Measurements from ENCODE around the gene AWAT1. TPM values are rescaled to one million over a fixed set of nuclear protein-coding genes. Genes with fewer than 3 reads are reported as not detected.

Gene AWAT1
- total RNA-seq, 1 experiment from 2014 or later, result not detected

DNA sequence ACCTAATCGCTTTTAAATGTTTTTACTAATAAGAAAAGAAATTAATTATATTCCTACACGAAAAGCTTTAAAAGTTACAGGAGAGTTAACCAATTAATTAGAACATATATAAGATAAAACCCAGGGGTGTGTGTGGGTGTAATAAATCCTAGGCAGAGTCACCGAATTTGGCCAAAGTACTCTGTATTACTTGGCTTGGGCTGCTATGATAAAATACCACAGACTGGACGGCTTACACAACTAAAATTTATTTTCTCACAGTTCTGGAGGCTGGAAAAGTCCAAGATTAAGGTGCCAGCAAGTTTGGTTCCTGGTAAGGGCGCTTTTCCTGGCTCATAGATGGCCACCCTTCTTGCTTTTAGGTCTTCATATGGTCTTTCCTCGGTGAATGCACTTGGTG lies 10.4 kb downstream of the AWAT1 start:
- H3K4me1 ChIP-seq (ENCODE audit: control insufficient read depth, insufficient read depth, low read length), result no peaks in the 10 kb centered on the region
- no peak overlapping the region for H3K27ac ChIP-seq (ENCODE audit: low read length)
- in situ Hi-C loops (cut with HindIII; ENCODE audit: low pct_unique_long_range_greater_than_20kb, low sequenced_read_pairs) (no loop called here), intact Hi-C loops (cut with micrococcal nuclease; ENCODE audit: unreplicated experiment) (no loop called here)
- no peak for ATAC-seq
- no peaks in the 10 kb centered on the region for H3K9me3 ChIP-seq (ENCODE audit: control insufficient read depth, insufficient read depth, low read depth, low read length)
- no peak overlapping the region for H3K4me3 ChIP-seq (ENCODE audit: low read depth in 2 of 2, low read length in 2 of 2)
- peaks cover 2% of the 10 kb centered on the region; the same call in 1 of the 2 replicates for H3K27me3 ChIP-seq (ENCODE audit: control insufficient read depth, insufficient read depth, low read length)
- ChIA-PET POLR2A (no interaction called here), CTCF (interaction anchor here (0.6 kb wide), 1 partner anchor 112 kb away, joined by 4 read pairs; the partner anchor contains the start of gene IGBP1)
- no peaks in the 10 kb centered on the region for H3K36me3 ChIP-seq (ENCODE audit: control insufficient read depth, insufficient read depth, low read length)
- no peak for DNase-seq (ENCODE audit: low read depth, low spot score)
- TF ChIP-seq REST (IDR thresholded peaks at IDR 0.05; ENCODE audit: insufficient read depth in 1 of 2, low read depth in 2 of 2, low read length in 1 of 2) (no peak), SIN3A (IDR thresholded peaks at IDR 0.05; ENCODE audit: borderline replicate concordance, insufficient read depth, low read depth, low read length) (no peak), TCF7L2 (IDR thresholded peaks at IDR 0.05; ENCODE audit: low read depth, low read length) (no peak), POLR2AphosphoS5 (IDR thresholded peaks at IDR 0.05; ENCODE audit: low read depth, low read length) (no peak)
- TF ChIP-seq, protein P1, sequence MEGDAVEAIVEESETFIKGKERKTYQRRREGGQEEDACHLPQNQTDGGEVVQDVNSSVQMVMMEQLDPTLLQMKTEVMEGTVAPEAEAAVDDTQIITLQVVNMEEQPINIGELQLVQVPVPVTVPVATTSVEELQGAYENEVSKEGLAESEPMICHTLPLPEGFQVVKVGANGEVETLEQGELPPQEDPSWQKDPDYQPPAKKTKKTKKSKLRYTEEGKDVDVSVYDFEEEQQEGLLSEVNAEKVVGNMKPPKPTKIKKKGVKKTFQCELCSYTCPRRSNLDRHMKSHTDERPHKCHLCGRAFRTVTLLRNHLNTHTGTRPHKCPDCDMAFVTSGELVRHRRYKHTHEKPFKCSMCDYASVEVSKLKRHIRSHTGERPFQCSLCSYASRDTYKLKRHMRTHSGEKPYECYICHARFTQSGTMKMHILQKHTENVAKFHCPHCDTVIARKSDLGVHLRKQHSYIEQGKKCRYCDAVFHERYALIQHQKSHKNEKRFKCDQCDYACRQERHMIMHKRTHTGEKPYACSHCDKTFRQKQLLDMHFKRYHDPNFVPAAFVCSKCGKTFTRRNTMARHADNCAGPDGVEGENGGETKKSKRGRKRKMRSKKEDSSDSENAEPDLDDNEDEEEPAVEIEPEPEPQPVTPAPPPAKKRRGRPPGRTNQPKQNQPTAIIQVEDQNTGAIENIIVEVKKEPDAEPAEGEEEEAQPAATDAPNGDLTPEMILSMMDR (IDR thresholded peaks at IDR 0.05), result no peak
- BruUV-seq (replicated peaks), result no TSS peak

DNA sequence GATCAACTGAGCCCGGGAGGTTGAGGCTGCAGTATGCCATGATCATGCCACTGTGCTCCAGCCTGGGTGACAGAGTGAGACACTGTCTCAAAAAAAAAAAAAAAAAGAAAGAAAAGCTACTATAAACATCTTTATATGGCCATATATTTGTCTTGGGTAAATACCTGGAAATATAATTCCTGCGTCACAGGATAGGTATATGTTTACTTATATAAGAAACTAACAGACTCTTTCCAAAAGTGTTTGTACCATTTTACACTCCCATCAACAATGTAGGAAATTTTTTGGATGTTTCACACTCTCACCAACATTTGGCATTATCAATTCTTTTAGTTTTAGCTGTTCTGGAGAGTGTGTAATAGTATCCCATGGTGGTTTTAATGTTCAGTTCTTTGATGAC lies 12.8 kb downstream of the AWAT1 start:
- no peaks in the 10 kb centered on the region for H3K9me3 ChIP-seq (ENCODE audit: control insufficient read depth, insufficient read depth, low read depth, low read length)
- TF ChIP-seq, protein P1 (IDR thresholded peaks at IDR 0.05), result no peak
- TF ChIP-seq POLR2AphosphoS5 (IDR thresholded peaks at IDR 0.05; ENCODE audit: low read depth, low read length), result no peak
- TF ChIP-seq REST (IDR thresholded peaks at IDR 0.05; ENCODE audit: insufficient read depth in 1 of 2, low read depth in 2 of 2, low read length in 1 of 2), result no peak
- no peak for TF ChIP-seq TCF7L2 (IDR thresholded peaks at IDR 0.05; ENCODE audit: low read depth, low read length)
- no peak for TF ChIP-seq SIN3A (IDR thresholded peaks at IDR 0.05; ENCODE audit: borderline replicate concordance, insufficient read depth, low read depth, low read length)
- H3K27me3 ChIP-seq (ENCODE audit: control insufficient read depth, insufficient read depth, low read length), result peaks cover 6% of the 10 kb centered on the region; the same call in 1 of the 2 replicates
- intact Hi-C loops (cut with micrococcal nuclease; ENCODE audit: unreplicated experiment) (no loop called here), in situ Hi-C loops (cut with HindIII; ENCODE audit: low pct_unique_long_range_greater_than_20kb, low sequenced_read_pairs) (no loop called here)
- no peak for ATAC-seq
- no peak overlapping the region for H3K27ac ChIP-seq (ENCODE audit: low read length)
- BruUV-seq (replicated peaks), result no TSS peak
- no peak for DNase-seq (ENCODE audit: low read depth, low spot score)
- no peaks in the 10 kb centered on the region for H3K36me3 ChIP-seq (ENCODE audit: control insufficient read depth, insufficient read depth, low read length)
- no peak overlapping the region for H3K4me3 ChIP-seq (ENCODE audit: low read depth in 2 of 2, low read length in 2 of 2)
- no peaks in the 10 kb centered on the region for H3K4me1 ChIP-seq (ENCODE audit: control insufficient read depth, insufficient read depth, low read length)
- ChIA-PET POLR2A (no interaction called here), CTCF (no interaction called here)
